Central memory CD8-positive, alpha-beta T cell (primary cell): ENCODE results near the gene TBCK.

Source experiments
- ATAC-seq: fragments of 150-1000 bp; cut with Tn5 transposase; replicated peaks from 2 replicates; pipeline ENCODE4 v1.10.0; 2022; ENCODE audit warnings: mild to moderate bottlenecking, moderate FRiP score, moderate number of reproducible peaks; ENCODE audit not compliant: poor library complexity, severe bottlenecking; ENCODE audit errors: extremely low read depth
- DNase-seq, 2 donors: peaks; one replicate each; pipeline ENCODE4 v3.0.0; 2021; ENCODE audit warnings: low spot score in 2 of 2
- H3K27ac Mint-ChIP-seq: one replicate; pipeline ENCODE4 v1.8.0; 2022; ENCODE audit warnings: low read depth, mild to moderate bottlenecking, moderate library complexity, mixed read lengths
- H3K27me3 Mint-ChIP-seq: one replicate; pipeline ENCODE4 v1.8.0; 2022; ENCODE audit warnings: mixed read lengths
- H3K36me3 Mint-ChIP-seq: one replicate; pipeline ENCODE4 v1.8.0; 2022; ENCODE audit warnings: mild to moderate bottlenecking, moderate library complexity, mixed read lengths; ENCODE audit not compliant: insufficient read depth
- H3K4me1 Mint-ChIP-seq: one replicate; pipeline ENCODE4 v1.8.0; 2022; ENCODE audit warnings: mixed read lengths
- H3K4me3 Mint-ChIP-seq: one replicate; pipeline ENCODE4 v1.8.0; 2022; ENCODE audit warnings: mild to moderate bottlenecking, moderate library complexity, mixed read lengths
- H3K9me3 Mint-ChIP-seq: one replicate; pipeline ENCODE4 v1.8.0; 2022; ENCODE audit warnings: mixed read lengths

TBCK gene

GRCh38 chr4:106062452-106062875, 253.5 kb downstream of the TBCK start:
- ATAC-seq: no peak
- no peak for DNase-seq
- Mint-ChIP-seq H3K9me3 (no peaks in the 10 kb centered on the region), H3K36me3 (no peaks in the 10 kb centered on the region), H3K4me3 (no peak overlapping the region), H3K27ac (no peak overlapping the region), H3K27me3 (no peaks in the 10 kb centered on the region), H3K4me1 (no peaks in the 10 kb centered on the region)

- no peaks in the 10 kb centered on the region for H3K4me1 Mint-ChIP-seq
- H3K36me3 Mint-ChIP-seq: no peaks in the 10 kb centered on the region
- H3K4me3 Mint-ChIP-seq: no peak overlapping the region
- H3K27ac Mint-ChIP-seq: no peak overlapping the region
- H3K27me3 Mint-ChIP-seq: no peaks in the 10 kb centered on the region
- H3K9me3 Mint-ChIP-seq: no peaks in the 10 kb centered on the region
- no peak for ATAC-seq
- DNase-seq: no peak
These were observed 257.1 kb downstream of the TBCK start for GRCh38 chr4:106058921-106059320.

- no peak for DNase-seq
- Mint-ChIP-seq H3K36me3 (no peaks in the 10 kb centered on the region), H3K9me3 (no peaks in the 10 kb centered on the region), H3K27ac (no peak overlapping the region), H3K27me3 (no peaks in the 10 kb centered on the region), H3K4me1 (no peaks in the 10 kb centered on the region), H3K4me3 (no peak overlapping the region)
- no peak for ATAC-seq
These were observed 259.1 kb downstream of the TBCK start for GRCh38 chr4:106056914-106057313.

GRCh38 chr4:106051514-106051913, 264.5 kb downstream of the TBCK start:
- no peak overlapping the region for H3K27ac Mint-ChIP-seq
- H3K36me3 Mint-ChIP-seq: no peaks in the 10 kb centered on the region
- ATAC-seq (no peak), DNase-seq (no peak)
- no peaks in the 10 kb centered on the region for H3K27me3 Mint-ChIP-seq
- H3K4me3 Mint-ChIP-seq: no peak overlapping the region
- no peaks in the 10 kb centered on the region for H3K9me3 Mint-ChIP-seq
- no peaks in the 10 kb centered on the region for H3K4me1 Mint-ChIP-seq

- Mint-ChIP-seq H3K27ac (no peak overlapping the region), H3K9me3 (no peaks in the 10 kb centered on the region)
These were observed 266.5 kb downstream of the TBCK start for GRCh38 chr4:106049490-106049889.

GRCh38 chr4:106048250-106048971, 267.6 kb downstream of the TBCK start:
- H3K4me1 Mint-ChIP-seq: no peaks in the 10 kb centered on the region
- H3K36me3 Mint-ChIP-seq: no peaks in the 10 kb centered on the region
- ATAC-seq: no peak

More at GRCh38 chr4:106049490-106049889, 266.5 kb downstream of the TBCK start:
- no peaks in the 10 kb centered on the region for H3K27me3 Mint-ChIP-seq
- no peak overlapping the region for H3K4me3 Mint-ChIP-seq
- no peaks in the 10 kb centered on the region for H3K4me1 Mint-ChIP-seq
- DNase-seq (no peak), ATAC-seq (no peak)
- H3K36me3 Mint-ChIP-seq: no peaks in the 10 kb centered on the region

GRCh38 chr4:106046083-106046482, 269.9 kb downstream of the TBCK start:
- H3K36me3 Mint-ChIP-seq: no peaks in the 10 kb centered on the region
- H3K27me3 Mint-ChIP-seq: no peaks in the 10 kb centered on the region
- H3K4me1 Mint-ChIP-seq: no peaks in the 10 kb centered on the region
- DNase-seq (no peak), ATAC-seq (no peak)
- H3K4me3 Mint-ChIP-seq: no peak overlapping the region
- H3K9me3 Mint-ChIP-seq: no peaks in the 10 kb centered on the region
- no peak overlapping the region for H3K27ac Mint-ChIP-seq

More at GRCh38 chr4:106048250-106048971, 267.6 kb downstream of the TBCK start:
- no peaks in the 10 kb centered on the region for H3K9me3 Mint-ChIP-seq
- H3K4me3 Mint-ChIP-seq: no peak overlapping the region
- H3K27me3 Mint-ChIP-seq: no peaks in the 10 kb centered on the region
- no peak for DNase-seq
- H3K27ac Mint-ChIP-seq: no peak overlapping the region

GRCh38 chr4:106041294-106042002, 274.6 kb downstream of the TBCK start:
- H3K36me3 Mint-ChIP-seq: no peaks in the 10 kb centered on the region
- ATAC-seq (no peak), DNase-seq (no peak)

GRCh38 chr4:106039796-106040195, 276.2 kb downstream of the TBCK start:
- Mint-ChIP-seq H3K36me3 (no peaks in the 10 kb centered on the region), H3K9me3 (no peaks in the 10 kb centered on the region), H3K27me3 (peaks cover 14% of the 10 kb centered on the region), H3K27ac (no peak overlapping the region), H3K4me1 (no peaks in the 10 kb centered on the region), H3K4me3 (no peak overlapping the region)
- DNase-seq: no peak
- ATAC-seq: no peak

More at GRCh38 chr4:106041294-106042002, 274.6 kb downstream of the TBCK start:
- Mint-ChIP-seq H3K27ac (no peak overlapping the region), H3K9me3 (no peaks in the 10 kb centered on the region), H3K4me3 (no peak overlapping the region), H3K4me1 (no peaks in the 10 kb centered on the region), H3K27me3 (peaks cover 8% of the 10 kb centered on the region)

- Mint-ChIP-seq H3K27ac (no peak overlapping the region), H3K27me3 (peaks cover 14% of the 10 kb centered on the region), H3K4me1 (no peaks in the 10 kb centered on the region), H3K4me3 (no peak overlapping the region), H3K9me3 (no peaks in the 10 kb centered on the region), H3K36me3 (no peaks in the 10 kb centered on the region)
- ATAC-seq (no peak), DNase-seq (no peak)
These were observed 277.1 kb downstream of the TBCK start for GRCh38 chr4:106038908-106039307.

GRCh38 chr4:106038012-106038411, 278.0 kb downstream of the TBCK start:
- no peaks in the 10 kb centered on the region for H3K9me3 Mint-ChIP-seq
- H3K27me3 Mint-ChIP-seq: peaks cover 22% of the 10 kb centered on the region
- H3K4me3 Mint-ChIP-seq: no peak overlapping the region
- no peak overlapping the region for H3K27ac Mint-ChIP-seq
- H3K36me3 Mint-ChIP-seq: no peaks in the 10 kb centered on the region
- H3K4me1 Mint-ChIP-seq: no peaks in the 10 kb centered on the region
- DNase-seq (no peak), ATAC-seq (no peak)

GRCh38 chr4:106036848-106037247, 279.2 kb downstream of the TBCK start:
- Mint-ChIP-seq H3K27me3 (peaks cover 34% of the 10 kb centered on the region), H3K9me3 (no peaks in the 10 kb centered on the region), H3K36me3 (no peaks in the 10 kb centered on the region), H3K27ac (no peak overlapping the region), H3K4me1 (no peaks in the 10 kb centered on the region), H3K4me3 (no peak overlapping the region)
- ATAC-seq: no peak
- DNase-seq: no peak

- H3K9me3 Mint-ChIP-seq: no peaks in the 10 kb centered on the region
These were observed 279.7 kb downstream of the TBCK start for GRCh38 chr4:106036334-106036733.

More at GRCh38 chr4:106036334-106036733, 279.7 kb downstream of the TBCK start:
- Mint-ChIP-seq H3K4me3 (no peak overlapping the region), H3K4me1 (no peaks in the 10 kb centered on the region), H3K27me3 (peaks cover 39% of the 10 kb centered on the region), H3K36me3 (no peaks in the 10 kb centered on the region), H3K27ac (no peak overlapping the region)
- DNase-seq: no peak
- no peak for ATAC-seq
